Activated CD4-positive, CD25-positive, alpha-beta regulatory T cell treated with anti-CD3 and anti-CD28 coated beads, Interleukin-2, amount 50 U/mL, for 24 hours (primary cell): Measurements from ENCODE around the gene ARRB2.

Experiments
- ATAC-seq, 2 donors: fragments of 150-1000 bp; cut with Tn5 transposase; one replicate each; pipeline ENCODE4 v1.10.0; 2021; ENCODE audit warnings: mild to moderate bottlenecking in 1 of 2, moderate library complexity in 1 of 2

Gene ARRB2

DNA sequence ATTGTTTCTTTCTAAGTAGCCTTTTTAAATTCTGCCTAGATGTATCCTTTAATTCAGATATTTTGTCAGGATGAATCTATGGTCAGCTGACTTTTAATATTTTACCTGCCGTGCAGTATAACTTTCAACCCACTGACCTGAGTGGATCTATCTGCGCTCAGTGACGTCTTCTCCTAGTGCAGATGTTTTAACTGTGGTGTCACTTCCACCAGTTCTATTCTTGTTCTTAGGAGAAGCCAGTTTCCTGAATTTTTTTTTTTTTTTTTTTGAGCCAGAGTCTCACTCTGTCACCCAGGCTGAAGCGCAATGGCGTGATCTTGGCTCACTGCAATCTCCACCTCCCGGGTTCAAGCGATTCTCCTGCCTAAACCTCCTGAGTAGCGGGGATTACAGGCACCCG is 56.3 kb downstream of the ARRB2 start:
- no peak for ATAC-seq

DNA sequence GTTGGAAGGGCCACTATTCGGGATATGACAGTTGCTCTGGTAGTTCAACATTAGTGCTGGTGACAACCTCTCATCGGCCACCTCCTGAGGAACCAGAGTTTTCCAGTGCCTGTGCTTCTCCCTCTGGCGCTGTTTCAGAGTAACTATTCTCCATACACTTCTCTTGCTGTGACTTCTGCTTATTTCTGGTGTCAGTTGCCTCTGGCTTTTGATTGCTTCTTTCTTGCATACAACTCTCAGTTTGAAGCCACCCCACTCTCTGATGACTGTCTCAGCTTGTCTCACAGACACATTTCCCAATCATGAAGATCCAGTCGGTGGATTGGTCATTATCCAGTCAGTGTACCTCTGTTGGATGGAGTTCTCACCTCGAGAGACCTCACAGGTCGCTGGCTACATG is 57.9 kb downstream of the ARRB2 start:
- no peak for ATAC-seq

DNA sequence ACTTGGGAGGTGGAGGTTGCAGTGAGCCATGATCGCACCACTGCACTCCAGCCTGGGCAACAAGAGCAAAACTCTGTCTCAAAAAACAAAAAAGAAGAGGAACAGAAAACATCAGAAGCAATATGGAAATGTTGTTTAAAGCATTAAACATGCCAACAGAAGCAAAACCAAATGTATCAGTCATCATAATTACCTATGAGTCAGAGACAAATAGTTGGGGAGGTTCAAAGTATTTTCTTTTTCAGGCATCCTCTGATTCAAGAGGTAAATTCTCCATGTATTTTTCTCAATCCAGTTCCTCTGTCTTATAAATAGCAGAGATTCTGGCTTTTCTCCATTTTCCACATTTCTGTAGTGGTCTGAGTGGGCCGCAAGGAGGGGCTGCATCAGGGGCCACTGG is 59.2 kb downstream of the ARRB2 start:
- ATAC-seq = peak in 1 of 2 donors; percentile 53
